NCI-H2107 treated with DMSO at 0.1 percent for 48 hours (cell line): ENCODE data around the gene TP53BP1.

Experiments used
- DNase-seq: peaks from one replicate; lab custom pipeline; 2025; ENCODE audit not compliant: unreplicated experiment; lab: John Stamatoyannopoulos, UW

Gene TP53BP1

DNA sequence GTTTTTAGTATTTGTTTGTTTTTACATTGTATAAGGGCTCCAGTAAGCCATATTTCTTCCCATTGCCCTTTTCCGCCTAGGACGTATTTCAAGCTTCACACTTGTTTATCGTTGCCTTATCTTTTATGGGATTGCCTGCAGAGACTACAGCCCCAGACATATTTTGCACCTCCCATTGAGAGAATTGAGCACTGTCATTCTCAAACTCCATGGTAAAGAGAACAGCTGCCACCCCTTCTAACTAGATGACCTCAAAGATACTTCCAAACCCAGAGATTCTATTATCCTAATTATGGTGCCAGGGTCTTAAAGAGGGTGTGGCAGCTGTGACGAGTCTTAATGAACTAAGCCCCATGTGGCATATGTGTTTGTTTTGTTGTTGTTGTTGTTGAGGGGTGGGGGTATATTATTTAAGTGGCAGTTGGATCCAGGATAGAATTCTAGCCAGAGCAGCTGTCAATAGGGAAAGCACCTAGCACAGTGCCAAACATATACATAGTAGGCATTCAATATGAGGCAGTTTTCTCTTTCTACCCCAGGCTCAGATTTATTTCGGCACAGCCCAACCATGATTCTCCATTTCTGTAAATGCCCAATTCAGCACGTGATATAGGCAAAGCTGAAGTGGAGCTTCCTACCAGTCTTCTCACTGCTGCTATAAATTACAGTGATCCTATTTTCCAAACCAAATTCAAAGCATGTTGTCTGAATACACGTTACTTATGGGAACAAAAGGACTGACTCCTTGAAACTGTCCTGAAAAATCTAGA lies 932 bp upstream of the TP53BP1 start:
- no peak for DNase-seq

DNA sequence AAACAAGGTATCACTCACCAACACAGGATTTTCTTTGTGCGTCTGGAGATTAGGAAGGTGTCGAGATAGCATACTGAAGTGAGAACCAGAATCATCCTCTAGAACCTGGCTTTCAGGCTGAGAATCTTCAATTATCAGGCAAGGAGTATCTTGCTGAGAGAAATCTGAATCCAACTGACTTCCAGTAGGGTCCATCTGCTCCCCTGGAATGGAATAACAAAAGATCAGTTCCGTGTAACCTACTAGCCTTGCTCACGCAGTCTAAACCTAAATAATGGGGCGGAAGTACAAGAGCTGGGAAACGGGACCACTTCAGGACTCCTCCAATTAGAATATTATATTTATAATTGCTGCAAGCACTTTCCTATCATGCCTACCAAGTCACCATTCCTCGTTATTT lies 690 bp downstream of the TP53BP1 start:
- DNase-seq, result no peak

GRCh38 chr15:43489191-43489590 lies 3.8 kb downstream of the TP53BP1 start:
- peak; percentile 37 for DNase-seq

- no peak for DNase-seq
Measured at GRCh38 chr15:43488790-43489189, 4.2 kb downstream of the TP53BP1 start.

DNA sequence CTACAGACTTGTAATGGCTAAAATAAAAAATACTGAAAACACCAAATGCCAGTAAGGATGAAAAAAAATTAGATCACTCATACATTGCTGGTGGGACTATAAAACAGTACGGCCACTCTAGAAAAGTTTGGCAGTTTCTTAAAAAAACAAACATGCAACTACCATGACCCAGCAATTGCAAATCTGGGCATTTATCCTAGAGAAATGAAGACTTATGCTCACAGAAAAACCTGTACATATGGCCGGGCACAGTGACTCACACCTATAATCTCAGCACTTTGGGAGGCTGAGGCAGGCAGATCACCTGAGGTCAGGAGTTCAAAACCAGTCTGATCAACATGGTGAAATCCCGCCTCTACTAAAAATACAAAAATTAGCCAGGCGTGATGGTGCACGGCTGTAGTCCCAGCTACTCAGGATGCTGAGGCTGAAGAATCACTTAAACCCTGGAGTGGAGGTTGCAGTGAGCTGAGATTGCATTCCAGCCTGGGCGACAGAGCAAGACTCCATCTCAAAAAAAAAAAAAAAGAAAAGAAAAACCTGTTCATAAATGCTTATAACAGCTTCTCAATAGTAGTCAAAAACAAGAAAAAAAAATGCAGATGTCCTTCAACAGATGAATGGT lies 5.6 kb downstream of the TP53BP1 start:
- no peak for DNase-seq

- DNase-seq, result no peak
Measured at GRCh38 chr15:43484455-43484854, 8.5 kb downstream of the TP53BP1 start.

- no peak for DNase-seq
Measured at GRCh38 chr15:43483297-43484128, 9.4 kb downstream of the TP53BP1 start.

- DNase-seq, result no peak
Measured at GRCh38 chr15:43473885-43474284, 19.1 kb downstream of the TP53BP1 start.

DNA sequence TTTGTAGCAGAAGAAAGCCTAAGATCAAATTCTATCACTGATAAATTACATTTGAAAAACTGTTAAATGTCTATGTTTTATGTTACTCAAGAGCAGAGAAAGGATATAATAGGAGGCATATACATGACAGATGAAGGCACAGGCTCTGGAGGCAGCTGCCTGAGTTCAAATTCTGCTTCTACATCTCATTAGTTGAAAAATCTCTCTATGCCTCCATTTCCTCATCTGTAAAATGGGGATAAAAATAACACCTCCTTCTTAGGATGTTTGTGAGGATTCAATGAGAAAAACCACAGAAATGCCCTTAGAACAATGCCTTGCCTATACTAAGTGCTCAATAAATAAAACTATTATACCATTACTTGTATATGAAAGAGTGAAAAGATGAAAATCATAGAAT lies 21.0 kb downstream of the TP53BP1 start:
- no peak for DNase-seq

DNA sequence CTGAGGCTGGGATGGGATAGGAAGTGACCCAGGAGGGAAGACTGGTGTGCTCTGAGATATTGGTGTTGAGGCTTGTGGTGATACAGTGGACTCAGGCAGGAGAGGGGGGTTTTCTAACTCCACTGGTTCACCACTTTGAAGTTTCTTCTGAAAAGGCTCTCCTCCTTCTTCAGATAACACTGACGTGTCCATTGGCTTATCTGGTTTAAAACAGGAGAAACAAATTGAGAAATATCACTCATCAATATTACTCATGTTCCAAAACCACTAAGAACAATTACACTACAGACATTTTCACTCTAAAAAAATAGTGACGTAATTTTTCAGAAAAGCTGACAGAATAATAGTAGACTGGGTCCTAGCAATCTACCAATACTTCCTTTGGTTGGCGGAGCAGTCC lies 23.1 kb downstream of the TP53BP1 start:
- DNase-seq, result no peak

GRCh38 chr15:43465100-43465499 lies 27.9 kb downstream of the TP53BP1 start:
- DNase-seq, result no peak

DNA sequence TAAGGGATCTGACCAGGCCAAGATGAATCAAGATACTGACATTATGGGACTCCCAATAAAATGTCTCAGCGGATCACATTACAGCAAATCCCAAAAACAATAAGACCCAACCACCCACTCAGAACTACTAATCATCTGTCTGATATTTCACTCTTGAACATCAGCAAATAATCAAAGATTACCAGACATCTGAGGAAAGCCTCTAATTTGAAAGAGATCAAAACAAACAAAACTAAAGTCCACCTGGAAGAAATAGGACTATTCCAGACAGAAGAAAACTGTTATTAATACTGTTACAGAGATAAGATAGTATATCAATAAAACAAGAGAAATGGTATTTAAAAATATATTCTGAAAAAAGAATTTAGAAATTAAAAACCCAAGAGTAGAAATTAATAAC lies 29.0 kb downstream of the TP53BP1 start:
- no peak for DNase-seq

DNA sequence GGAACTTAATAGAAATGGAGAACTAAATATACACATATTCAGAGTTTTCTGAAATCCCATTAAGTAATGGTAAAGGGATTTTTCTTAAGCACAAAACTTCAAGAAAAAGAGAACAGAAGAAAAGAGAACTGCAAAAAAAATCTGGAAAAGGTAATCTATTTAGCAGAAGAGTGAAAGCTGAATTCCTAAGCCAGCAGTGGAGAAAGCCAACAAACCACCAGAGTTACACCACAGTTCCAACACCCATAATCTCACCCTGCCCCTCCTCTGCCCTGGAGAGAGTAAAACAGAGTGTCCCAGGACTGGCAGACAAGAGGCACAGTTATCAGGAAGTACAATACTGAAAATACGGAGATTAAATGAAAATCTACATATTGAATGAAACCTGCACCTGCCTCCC lies 29.4 kb downstream of the TP53BP1 start:
- DNase-seq, result no peak

DNA sequence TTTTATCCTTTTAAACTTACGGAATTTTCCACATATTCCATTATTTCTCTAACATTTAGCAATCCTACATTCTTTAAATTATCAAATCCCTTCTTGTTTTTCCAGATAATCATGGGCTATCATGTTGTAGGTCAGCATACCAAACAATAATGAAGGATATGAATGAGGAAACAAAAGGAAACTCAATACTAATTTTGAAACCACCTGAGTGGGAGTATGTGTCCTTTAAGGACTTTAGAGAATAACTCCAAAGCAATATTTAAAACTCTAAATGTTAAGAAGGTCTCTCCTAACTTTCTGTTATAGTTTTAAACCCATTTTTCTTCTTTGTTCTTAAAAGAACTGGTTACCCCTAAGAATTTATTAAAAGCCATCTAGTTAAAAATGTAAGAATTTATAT lies 43.0 kb downstream of the TP53BP1 start:
- DNase-seq, result no peak

DNA sequence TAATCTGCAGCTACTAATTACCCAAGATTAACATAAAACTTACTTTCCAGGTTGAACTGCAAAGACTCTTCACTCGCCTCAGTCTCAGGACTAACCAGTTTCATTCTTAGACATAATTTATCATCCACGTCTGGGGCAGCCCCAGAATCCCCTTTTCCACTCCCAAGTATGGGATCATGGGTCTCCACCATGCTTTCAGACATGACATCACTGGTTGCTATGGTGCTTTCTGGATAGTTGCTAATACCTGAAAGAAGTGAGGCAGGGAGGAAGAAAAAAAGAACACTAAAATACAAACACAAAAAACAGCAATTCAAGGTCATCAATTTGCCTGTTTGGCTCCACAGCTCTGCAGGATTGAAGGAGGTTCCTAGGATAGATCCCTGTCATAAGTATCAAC lies 46.6 kb downstream of the TP53BP1 start:
- DNase-seq, result no peak

DNA sequence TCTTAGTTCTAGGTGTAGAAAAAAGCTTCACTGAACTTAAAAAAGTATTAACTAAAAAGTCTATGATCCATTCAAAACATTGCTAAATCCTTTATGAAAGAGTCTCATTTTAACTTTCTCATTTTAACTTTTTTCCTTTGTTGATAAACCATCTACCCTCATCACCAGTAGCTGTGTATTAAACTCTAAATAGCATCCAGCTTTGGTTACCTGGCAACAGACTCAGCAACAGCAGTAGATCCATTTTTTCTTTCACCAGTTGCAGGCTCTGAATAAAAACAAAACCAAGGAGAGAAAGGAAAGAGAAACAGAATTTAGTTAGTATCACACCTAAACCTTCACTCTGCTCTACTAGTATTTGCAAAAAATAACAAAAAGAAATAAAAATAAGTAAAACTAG lies 51.6 kb downstream of the TP53BP1 start:
- DNase-seq, result peak; percentile 23

DNA sequence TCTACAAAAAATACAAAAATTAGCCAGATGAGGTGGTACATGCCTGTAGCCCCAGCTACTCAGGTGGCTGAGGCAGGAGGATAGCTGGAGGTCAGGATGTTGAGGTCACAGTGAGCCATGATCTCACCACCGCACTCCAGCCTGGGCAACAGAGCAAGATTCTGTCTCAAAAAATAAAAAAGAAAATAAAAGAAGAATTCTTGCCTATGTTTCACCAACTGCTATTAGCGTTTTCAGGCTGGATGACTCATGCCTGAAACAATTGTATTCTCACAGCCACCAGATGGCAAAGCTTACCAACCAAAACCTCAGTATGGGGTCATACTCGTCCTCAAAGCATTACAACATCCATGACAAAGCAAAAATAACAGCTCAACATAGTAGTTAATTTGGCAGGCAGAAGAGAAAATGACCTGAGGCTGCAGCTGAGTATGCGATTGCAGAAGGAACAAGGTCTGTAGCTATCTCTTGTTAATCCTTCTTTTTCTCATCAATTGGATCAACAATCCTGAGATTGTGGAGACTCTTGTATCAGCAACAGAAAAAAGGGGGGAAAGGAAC lies 52.2 kb downstream of the TP53BP1 start:
- DNase-seq, result peak; percentile 54

DNA sequence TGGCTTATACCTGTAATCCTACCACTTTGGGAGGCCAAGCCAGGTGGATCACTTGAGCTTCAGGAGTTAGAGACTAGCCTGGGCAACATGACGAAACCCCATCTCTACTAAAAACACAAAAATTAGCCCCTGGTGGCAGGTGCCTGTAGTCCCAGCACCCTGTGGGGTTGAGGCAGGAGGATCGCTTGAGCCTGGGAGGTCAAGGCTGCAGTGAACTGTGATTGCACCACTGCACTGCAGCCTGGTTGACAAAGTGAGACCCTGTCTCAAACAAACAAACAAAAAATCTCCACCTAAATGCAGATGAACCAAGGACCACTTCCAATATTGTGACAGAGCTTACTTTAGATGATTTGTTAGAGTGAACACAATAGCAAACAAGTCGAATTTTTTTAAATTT lies 53.7 kb downstream of the TP53BP1 start:
- DNase-seq, result no peak

DNA sequence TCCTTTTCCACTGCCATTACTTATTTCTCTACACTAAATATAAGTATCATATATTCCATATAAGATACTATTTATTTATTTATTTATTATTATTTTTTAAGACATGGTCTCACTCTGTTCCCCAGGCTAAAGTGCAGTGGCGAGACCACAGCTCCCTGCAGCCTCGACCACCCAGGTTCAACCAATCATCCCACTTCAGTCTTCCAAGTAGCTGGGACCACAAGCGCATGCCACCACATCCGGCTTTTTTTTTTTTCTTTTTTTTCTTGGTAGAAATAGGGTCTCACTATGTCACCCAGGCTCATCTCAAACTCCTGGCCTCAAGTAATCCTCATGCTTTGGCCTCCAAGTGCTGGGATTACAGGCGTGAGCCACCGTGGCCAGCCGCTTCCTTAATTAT lies 56.6 kb downstream of the TP53BP1 start:
- DNase-seq, result no peak

DNA sequence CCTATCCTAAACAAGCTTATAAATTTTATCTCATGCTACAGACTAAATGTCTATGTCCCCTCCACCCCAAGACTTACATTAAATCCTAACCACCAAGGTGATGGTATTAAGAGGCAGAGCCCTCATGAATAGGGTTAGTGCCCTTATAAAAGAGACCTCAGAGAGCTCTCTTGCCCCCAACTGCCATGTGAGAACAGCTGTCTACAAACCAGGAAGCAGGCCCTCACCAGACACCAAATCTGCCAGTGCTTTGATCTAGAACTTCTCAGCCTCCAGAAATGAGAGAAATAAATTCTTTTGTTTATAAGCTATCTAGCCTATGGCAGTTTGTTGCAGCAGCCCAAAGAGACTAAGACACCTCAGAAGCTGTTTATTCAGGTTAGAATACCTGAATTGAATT lies 58.5 kb downstream of the TP53BP1 start:
- DNase-seq, result no peak

GRCh38 chr15:43433661-43434303 lies 59.2 kb downstream of the TP53BP1 start:
- no peak for DNase-seq
